ENCODE measurements around the gene ZNF628.

The ZNF628 gene

DNA sequence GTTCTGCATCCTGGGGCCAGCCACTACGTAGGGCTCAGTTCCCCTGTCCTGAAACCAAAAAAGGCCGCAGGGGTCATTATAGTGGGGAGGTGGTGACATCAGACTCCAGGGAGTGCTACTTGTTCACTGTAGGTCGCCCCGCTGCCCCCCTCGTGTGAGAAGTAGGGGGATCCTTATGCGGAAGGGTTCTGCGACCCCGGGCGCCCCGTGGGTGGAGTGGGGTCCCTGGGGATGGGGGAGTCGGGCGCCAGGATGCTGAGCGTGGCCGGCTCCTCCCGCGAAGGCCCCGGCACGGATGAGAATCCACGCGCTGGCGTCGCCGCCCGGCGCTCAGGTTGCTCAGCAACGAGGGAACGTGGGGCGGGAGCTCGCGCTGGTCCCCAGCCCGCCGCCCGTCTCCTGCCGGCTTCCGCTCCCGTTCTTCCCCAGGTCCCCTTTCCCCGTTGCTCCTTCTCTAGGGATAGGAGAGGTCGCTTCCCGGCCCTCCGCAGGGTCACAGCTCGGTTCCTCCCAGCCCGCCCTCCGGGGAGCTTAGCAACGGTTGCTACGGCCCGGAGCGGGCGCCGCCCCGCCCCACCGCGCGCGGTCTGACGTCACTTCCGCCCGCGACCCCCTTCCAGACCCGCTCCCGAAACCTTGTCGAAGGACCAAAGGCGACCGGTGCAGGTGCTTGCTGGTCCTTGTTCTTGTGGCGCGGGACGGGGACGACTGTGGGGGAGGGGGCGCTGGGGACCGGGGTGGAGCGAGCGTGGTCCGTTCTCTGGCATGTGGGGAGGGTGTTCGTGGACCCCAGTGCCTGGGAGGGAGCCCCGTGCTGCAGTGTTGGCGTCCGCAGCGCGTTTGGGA is 8.4 kb downstream of the ZNF628 start, which contains the start of gene NAT14:
Gene NAT14, plus strand, starts transcription at position 596 of the 846 bp plus-strand sequence. CDS start 521 bp downstream, outside the sequence.
- TF ChIP-seq, protein P1, sequence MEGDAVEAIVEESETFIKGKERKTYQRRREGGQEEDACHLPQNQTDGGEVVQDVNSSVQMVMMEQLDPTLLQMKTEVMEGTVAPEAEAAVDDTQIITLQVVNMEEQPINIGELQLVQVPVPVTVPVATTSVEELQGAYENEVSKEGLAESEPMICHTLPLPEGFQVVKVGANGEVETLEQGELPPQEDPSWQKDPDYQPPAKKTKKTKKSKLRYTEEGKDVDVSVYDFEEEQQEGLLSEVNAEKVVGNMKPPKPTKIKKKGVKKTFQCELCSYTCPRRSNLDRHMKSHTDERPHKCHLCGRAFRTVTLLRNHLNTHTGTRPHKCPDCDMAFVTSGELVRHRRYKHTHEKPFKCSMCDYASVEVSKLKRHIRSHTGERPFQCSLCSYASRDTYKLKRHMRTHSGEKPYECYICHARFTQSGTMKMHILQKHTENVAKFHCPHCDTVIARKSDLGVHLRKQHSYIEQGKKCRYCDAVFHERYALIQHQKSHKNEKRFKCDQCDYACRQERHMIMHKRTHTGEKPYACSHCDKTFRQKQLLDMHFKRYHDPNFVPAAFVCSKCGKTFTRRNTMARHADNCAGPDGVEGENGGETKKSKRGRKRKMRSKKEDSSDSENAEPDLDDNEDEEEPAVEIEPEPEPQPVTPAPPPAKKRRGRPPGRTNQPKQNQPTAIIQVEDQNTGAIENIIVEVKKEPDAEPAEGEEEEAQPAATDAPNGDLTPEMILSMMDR (IDR thresholded peaks at IDR 0.05; ENCODE audit: borderline replicate concordance, control extremely low read depth, extremely low read depth, insufficient read depth, missing control alignments), result no peak
- peak; percentile 93 for DNase-seq (ENCODE audit: low spot score)
- in situ Hi-C loops (cut with MboI; ENCODE audit: low sequenced_read_pairs, unreplicated experiment), result no loop called here

DNA sequence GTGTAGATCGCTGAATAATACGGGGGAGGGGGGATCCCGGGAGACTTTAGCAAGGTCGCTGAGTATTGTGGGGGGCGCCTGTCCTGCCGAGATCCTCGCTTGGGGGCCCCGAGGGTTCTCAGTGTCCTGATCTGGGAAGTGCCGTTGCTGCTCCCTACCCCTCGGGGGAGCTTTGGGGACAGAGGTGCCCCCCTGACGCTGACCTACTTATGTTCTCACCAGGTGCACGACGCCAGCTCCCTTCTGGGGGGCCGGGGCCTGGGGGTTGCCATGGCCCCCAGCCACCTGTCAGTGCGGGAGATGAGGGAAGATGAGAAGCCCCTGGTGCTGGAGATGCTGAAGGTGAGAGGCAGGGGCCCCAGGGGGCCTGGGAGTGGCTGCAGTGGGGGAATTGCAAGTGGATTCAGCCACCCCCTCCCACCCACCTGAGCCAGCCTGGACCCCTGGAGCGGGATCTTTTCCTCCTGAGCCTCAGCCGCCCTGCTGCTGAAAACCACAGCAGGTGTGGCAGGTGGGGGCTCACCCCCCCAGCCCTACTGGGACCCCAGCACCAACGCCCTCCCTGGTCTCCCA is 9.1 kb downstream of the ZNF628 start:
- in situ Hi-C loops (cut with MboI; ENCODE audit: low sequenced_read_pairs, unreplicated experiment), result no loop called here
- no peak for DNase-seq (ENCODE audit: low spot score)
- TF ChIP-seq, protein P1 (IDR thresholded peaks at IDR 0.05; ENCODE audit: borderline replicate concordance, control extremely low read depth, extremely low read depth, insufficient read depth, missing control alignments), result no peak

DNA sequence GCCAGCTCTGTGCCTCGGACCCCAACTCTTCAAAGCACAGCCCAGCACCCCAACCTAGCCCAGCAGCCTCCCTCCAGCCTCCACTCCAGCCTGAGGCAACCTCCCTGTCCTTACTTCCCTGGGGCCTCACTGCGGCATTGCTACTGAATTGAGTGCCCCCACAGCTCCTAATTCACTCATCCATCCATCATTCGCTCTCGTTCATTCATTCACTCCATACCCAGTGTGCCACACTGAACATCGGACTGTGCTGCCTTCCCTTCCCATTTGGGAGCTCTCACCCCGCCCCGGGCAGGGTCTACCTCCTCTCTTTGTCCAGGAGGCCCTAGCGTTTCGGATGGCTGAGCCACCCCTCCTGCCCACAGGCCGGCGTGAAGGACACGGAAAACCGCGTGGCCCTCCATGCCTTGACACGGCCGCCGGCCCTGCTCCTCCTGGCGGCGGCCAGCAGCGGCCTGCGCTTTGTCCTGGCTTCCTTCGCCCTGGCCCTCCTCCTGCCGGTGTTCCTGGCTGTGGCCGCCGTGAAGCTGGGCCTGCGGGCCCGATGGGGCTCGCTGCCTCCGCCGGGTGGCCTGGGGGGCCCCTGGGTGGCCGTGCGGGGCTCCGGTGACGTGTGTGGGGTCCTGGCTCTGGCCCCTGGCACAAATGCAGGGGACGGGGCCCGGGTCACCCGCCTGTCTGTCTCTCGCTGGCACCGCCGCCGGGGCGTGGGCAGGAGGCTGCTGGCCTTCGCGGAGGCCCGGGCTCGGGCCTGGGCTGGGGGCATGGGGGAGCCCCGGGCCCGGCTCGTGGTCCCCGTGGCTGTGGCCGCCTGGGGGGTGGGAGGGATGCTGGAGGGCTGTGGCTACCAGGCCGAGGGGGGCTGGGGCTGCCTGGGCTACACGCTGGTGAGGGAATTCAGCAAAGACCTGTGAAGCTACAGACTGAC is 9.9 kb downstream of the ZNF628 start:
- in situ Hi-C loops (cut with MboI; ENCODE audit: low sequenced_read_pairs, unreplicated experiment), result no loop called here
- DNase-seq (ENCODE audit: low spot score), result no peak
- TF ChIP-seq, protein P1 (IDR thresholded peaks at IDR 0.05; ENCODE audit: borderline replicate concordance, control extremely low read depth, extremely low read depth, insufficient read depth, missing control alignments), result no peak

DNA sequence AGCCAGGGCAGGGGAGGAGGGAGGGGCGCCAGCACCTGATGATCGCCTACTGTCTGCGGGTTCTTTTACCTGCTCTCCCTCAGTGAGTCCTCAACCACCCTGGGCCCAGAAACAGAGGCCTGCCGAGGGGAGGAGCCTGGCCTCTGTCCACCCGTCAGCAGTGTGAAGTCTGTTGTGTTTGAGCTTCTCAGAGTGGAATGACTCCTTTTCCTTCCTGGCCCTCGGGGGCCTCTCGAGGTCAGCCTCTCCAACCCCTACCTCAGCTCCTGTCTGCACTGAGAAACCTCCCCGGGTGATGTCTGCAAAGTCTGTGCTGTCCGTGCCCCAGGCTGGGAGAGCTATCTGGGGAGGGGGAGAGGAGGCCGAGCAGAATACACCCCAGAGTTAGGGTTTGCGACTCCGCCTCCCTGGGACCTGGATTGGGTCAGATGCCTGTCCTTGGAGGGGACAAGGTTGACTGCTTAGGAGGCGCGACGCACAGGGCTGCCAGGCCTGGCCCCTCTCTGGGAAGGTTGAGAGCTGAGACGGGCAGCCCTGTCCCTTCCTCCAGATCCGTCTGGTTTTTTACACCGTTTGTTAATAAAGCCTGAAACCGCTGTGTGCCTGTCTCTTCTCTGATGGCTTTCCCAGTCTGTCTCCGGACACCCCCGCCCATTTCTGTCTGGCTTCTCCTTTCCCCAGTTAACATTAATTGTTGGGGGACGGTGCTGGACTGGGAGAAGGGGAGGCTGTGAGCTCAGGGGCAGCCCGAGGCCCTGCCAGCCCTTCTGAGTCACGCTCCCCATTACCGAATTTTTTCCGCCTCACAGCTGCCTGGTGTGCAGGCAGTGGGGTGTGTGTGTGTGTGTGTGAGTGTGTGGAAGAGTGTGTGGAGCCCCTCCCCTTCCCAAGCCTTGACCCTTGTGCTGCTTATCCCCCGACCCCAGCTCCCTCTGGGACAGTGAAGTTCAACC is 10.8 kb downstream of the ZNF628 start:
- no peak for DNase-seq (ENCODE audit: low spot score)
- TF ChIP-seq, protein P1 (IDR thresholded peaks at IDR 0.05; ENCODE audit: borderline replicate concordance, control extremely low read depth, extremely low read depth, insufficient read depth, missing control alignments), result no peak
- in situ Hi-C loops (cut with MboI; ENCODE audit: low sequenced_read_pairs, unreplicated experiment), result no loop called here

GRCh38 chr19:55487924-55488687 is 11.7 kb downstream of the ZNF628 start, which contains the start of gene SSC5D:
SSC5D (plus strand) TSS chr19:55488436; CDS start chr19:55488590, 154 bp downstream.
- TF ChIP-seq, protein P1 (IDR thresholded peaks at IDR 0.05; ENCODE audit: borderline replicate concordance, control extremely low read depth, extremely low read depth, insufficient read depth, missing control alignments), result no peak
- in situ Hi-C loops (cut with MboI; ENCODE audit: low sequenced_read_pairs, unreplicated experiment), result no loop called here
- no peak for DNase-seq (ENCODE audit: low spot score)

All from GM13976 (cell line).